GM21390 (cell line): ENCODE measurements around the gene CLTRN.

ENCODE experiments used
- ATAC-seq: cut with Tn5 transposase; IDR thresholded peaks from one replicate; pipeline ENCODE4 v1.9.1; 2021; ENCODE audit not compliant: unreplicated experiment

The CLTRN gene

GRCh38 chrX:15579778-15580747, 84.5 kb downstream of the CLTRN start:
- no peak for ATAC-seq
